HG02678 (cell line): ENCODE results near the gene OBI1.
A peak's percentile ranks its signal among the peaks of the same experiment; 100 is the strongest.

Source experiments
- ATAC-seq: cut with Tn5 transposase; IDR thresholded peaks from one replicate; pipeline ENCODE4 v1.9.1; 2021; ENCODE audit warnings: mild to moderate bottlenecking, moderate library complexity; ENCODE audit not compliant: unreplicated experiment

Gene OBI1

GRCh38 chr13:78658630-78659449 is at the start of gene OBI1:
OBI1 (minus strand) TSS chr13:78659155; CDS start chr13:78659120, 35 bp downstream.
- ATAC-seq, result peak; percentile 78

- ATAC-seq, result no peak
Measured at GRCh38 chr13:78701383-78701782, 42.4 kb upstream of the OBI1 start.

GRCh38 chr13:78700121-78700910 is 41.4 kb upstream of the OBI1 start:
- ATAC-seq, result no peak

- ATAC-seq, result no peak
Measured at GRCh38 chr13:78689011-78689410, 30.1 kb upstream of the OBI1 start.

- ATAC-seq, result no peak
Measured at GRCh38 chr13:78686461-78686860, 27.5 kb upstream of the OBI1 start.

- ATAC-seq, result no peak
Measured at GRCh38 chr13:78680576-78681350, 21.8 kb upstream of the OBI1 start.

GRCh38 chr13:78680115-78680561 is 21.2 kb upstream of the OBI1 start:
- no peak for ATAC-seq

- ATAC-seq, result no peak
Measured at GRCh38 chr13:78679329-78679728, 20.4 kb upstream of the OBI1 start.

- ATAC-seq, result no peak
Measured at GRCh38 chr13:78675112-78675511, 16.2 kb upstream of the OBI1 start.

- ATAC-seq, result no peak
Measured at GRCh38 chr13:78674638-78675037, 15.7 kb upstream of the OBI1 start.

- ATAC-seq, result peak; percentile 36
Measured at GRCh38 chr13:78662467-78662866, 3.5 kb upstream of the OBI1 start.

- ATAC-seq, result no peak
Measured at GRCh38 chr13:78660495-78660857, 1.5 kb upstream of the OBI1 start.

- no peak for ATAC-seq
Measured at GRCh38 chr13:78659732-78660494, 958 bp upstream of the OBI1 start.

GRCh38 chr13:78659450-78659730 is 435 bp upstream of the OBI1 start:
- no peak for ATAC-seq

- ATAC-seq, result peak; percentile 32
Measured at GRCh38 chr13:78657699-78658629, 991 bp downstream of the OBI1 start.

- ATAC-seq, result no peak
Measured at GRCh38 chr13:78655906-78656305, 3.0 kb downstream of the OBI1 start.

- no peak for ATAC-seq
Measured at GRCh38 chr13:78655007-78655406, 3.9 kb downstream of the OBI1 start.

GRCh38 chr13:78652651-78653050 is 6.3 kb downstream of the OBI1 start:
- no peak for ATAC-seq

GRCh38 chr13:78650717-78651083 is 8.3 kb downstream of the OBI1 start:
- ATAC-seq, result no peak
